ENCODE results near the gene MFAP3L.

The MFAP3L gene

DNA sequence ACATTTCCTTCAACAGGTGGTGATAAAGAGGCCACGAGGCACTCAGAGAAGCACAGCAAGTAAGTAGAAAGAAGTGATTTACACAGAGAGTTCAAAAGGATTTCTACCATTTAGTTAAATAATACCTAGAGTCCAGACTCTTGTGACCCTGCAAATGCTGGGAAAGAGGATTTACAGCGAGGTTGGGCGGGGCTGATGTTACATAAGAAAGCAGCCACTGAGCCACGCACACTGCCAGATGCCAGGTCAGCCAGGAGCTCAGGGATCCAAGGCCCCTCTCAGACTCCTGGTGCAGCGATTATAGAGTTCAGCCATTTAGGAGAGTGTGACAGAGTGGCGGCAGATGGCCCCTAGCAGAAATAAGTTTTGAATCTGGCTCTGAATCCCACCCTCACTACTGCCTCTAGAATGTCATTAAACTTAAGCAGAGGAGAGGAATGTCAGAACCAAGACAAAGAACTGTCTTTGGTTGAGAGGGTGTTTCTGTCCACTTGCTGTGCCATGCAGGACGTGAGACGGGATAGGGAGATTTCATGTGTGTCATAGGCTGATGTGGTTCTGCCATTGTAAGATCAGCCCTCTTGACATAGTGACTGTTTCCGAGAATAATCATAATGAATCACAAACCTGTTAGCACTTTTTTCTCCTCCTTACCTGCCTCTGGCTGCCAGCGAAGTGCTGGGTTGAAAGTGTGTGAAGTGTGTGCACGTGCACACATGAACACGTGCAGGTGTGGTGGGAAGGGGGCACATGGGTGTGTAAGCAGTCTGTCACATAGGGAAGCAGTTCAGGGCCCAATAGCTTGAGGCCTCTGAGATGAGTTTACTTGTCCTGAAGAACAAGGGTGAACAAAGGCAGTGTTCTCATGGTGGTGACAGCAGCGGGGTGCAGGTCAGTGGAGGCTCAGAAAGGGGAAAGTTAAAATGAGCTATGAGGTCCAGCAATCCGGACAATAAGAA lies 50.1 kb downstream of the MFAP3L start:
- H2BK12ac ChIP-seq (ENCODE audit: low read length) = no peak overlapping the region
- no peak overlapping the region for H3K9ac ChIP-seq (ENCODE audit: low read depth, low read length, poor library complexity)
- peak overlapping the region; percentile 18 for H2AFZ ChIP-seq (ENCODE audit: low read length)
- no peaks in the 10 kb centered on the region for H3K9me3 ChIP-seq (replicated peaks in 1 of 2; ENCODE audit: control insufficient read depth in 2 of 2, insufficient read depth in 1 of 2, low read depth in 1 of 2, low read length in 2 of 2)
- no peak overlapping the region for H3K4me3 ChIP-seq (ENCODE audit: low read length in 2 of 2)
- no peak overlapping the region for H3K18ac ChIP-seq (ENCODE audit: low read length)
- H3K36me3 ChIP-seq (replicated peaks in 1 of 2; ENCODE audit: control insufficient read depth in 2 of 2, insufficient read depth in 2 of 2, low read length in 2 of 2) = no peaks in the 10 kb centered on the region
- DNase-seq (ENCODE audit: low spot score) = no peak
- H3K4ac ChIP-seq (ENCODE audit: low read length) = no peak overlapping the region
- H2BK120ac ChIP-seq (ENCODE audit: low read depth, low read length) = no peak overlapping the region
- H4K91ac ChIP-seq (ENCODE audit: low read depth, low read length, poor library complexity) = no peak overlapping the region
- no peak overlapping the region for H4K8ac ChIP-seq (ENCODE audit: low read depth, low read length)
- no peak overlapping the region for H3K23ac ChIP-seq (ENCODE audit: low read depth, low read length, poor library complexity)
- H2BK15ac ChIP-seq (ENCODE audit: low read length) = no peak overlapping the region
- no peak overlapping the region for H2BK5ac ChIP-seq (ENCODE audit: low read length)
- no peaks in the 10 kb centered on the region for H3K79me1 ChIP-seq (ENCODE audit: low read depth, low read length)
- H3K14ac ChIP-seq (ENCODE audit: low read length) = no peak overlapping the region
- H3K27me3 ChIP-seq (ENCODE audit: control insufficient read depth in 3 of 3, insufficient read depth in 3 of 3, low read depth in 1 of 3, low read length in 3 of 3) = no peaks in the 10 kb centered on the region
- H3K4me1 ChIP-seq (ENCODE audit: control insufficient read depth in 2 of 2, insufficient read depth in 1 of 2, low read depth in 1 of 2, low read length in 2 of 2) = peaks cover 0 to 8% of the 10 kb centered on the region in 2 donors
- no CpG with 5 or more reads among the region's 14 CpGs for WGBS, 2 donors (ENCODE audit: extremely low coverage in 2 of 2, insufficient read length in 2 of 2, insufficient replicate concordance in 1 of 2)
- no peak overlapping the region for H3K27ac ChIP-seq (replicated peaks; ENCODE audit: low read length)
- H3K4me2 ChIP-seq (ENCODE audit: insufficient read depth, low read length, poor library complexity, severe bottlenecking) = no peak overlapping the region
- H2AK5ac ChIP-seq (ENCODE audit: low read depth, low read length) = no peak overlapping the region

DNA sequence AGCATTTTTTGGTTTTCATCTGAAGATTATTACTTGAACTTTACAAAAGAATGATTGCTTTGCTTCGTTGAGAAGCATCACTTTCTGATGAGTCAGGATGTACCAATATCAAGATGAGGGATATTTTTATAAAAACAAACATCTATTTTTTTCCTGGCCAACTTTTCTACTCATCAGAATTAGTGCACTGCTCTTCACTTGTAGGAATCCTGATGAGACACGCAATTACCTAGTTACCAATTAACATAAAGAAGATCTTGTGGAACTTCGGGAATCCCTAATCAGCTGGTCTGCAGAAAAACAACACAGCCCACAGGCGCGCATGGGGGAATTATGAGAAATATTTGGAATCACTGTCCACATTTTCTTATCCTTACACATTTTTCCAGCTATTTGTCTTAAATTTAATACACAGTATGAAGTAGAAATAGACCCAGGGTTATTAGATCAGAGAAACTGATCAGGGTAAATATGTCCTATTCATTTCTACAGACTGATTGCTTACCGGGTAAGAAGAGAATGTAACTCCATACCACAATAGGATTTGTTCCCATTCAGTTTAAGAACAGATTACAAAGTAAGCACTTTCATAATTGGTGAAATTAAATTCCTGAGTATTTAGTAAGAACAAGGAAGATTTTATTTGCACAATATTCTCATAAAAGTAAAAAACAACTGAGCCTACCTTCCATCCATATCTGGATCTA lies 50.9 kb downstream of the MFAP3L start:
- Histone ChIP-seq H2BK120ac (ENCODE audit: low read depth, low read length) (no peak overlapping the region), H3K18ac (ENCODE audit: low read length) (no peak overlapping the region)

GRCh38 chr4:169971456-169972015 lies 54.7 kb downstream of the MFAP3L start:
- DNase-seq (ENCODE audit: low spot score) = no peak
- Histone ChIP-seq H2BK12ac (ENCODE audit: low read length) (no peak overlapping the region), H3K4me3 (ENCODE audit: low read length in 2 of 2) (no peak overlapping the region), H3K4ac (ENCODE audit: low read length) (no peak overlapping the region), H2BK120ac (ENCODE audit: low read depth, low read length) (no peak overlapping the region), H4K91ac (ENCODE audit: low read depth, low read length, poor library complexity) (no peak overlapping the region), H2BK5ac (ENCODE audit: low read length) (no peak overlapping the region), H3K27me3 (ENCODE audit: control insufficient read depth in 3 of 3, insufficient read depth in 3 of 3, low read depth in 1 of 3, low read length in 3 of 3) (no peaks in the 10 kb centered on the region), H3K27ac (replicated peaks; ENCODE audit: low read length) (no peak overlapping the region), H3K14ac (ENCODE audit: low read length) (no peak overlapping the region), H2AFZ (ENCODE audit: low read length) (no peak overlapping the region), H3K18ac (ENCODE audit: low read length) (no peak overlapping the region), H3K4me1 (ENCODE audit: control insufficient read depth in 2 of 2, insufficient read depth in 1 of 2, low read depth in 1 of 2, low read length in 2 of 2) (peaks cover 0 to 4% of the 10 kb centered on the region in 2 donors), H2AK5ac (ENCODE audit: low read depth, low read length) (no peak overlapping the region), H3K79me1 (ENCODE audit: low read depth, low read length) (no peaks in the 10 kb centered on the region), H4K8ac (ENCODE audit: low read depth, low read length) (no peak overlapping the region), H3K4me2 (ENCODE audit: insufficient read depth, low read length, poor library complexity, severe bottlenecking) (no peak overlapping the region), H3K36me3 (replicated peaks in 1 of 2; ENCODE audit: control insufficient read depth in 2 of 2, insufficient read depth in 2 of 2, low read length in 2 of 2) (no peaks in the 10 kb centered on the region), H3K23ac (ENCODE audit: low read depth, low read length, poor library complexity) (no peak overlapping the region), H2BK15ac (ENCODE audit: low read length) (no peak overlapping the region), H3K9me3 (replicated peaks in 1 of 2; ENCODE audit: control insufficient read depth in 2 of 2, insufficient read depth in 1 of 2, low read depth in 1 of 2, low read length in 2 of 2) (no peaks in the 10 kb centered on the region), H3K9ac (ENCODE audit: low read depth, low read length, poor library complexity) (no peak overlapping the region)
- WGBS, 2 donors (ENCODE audit: extremely low coverage in 2 of 2, insufficient read length in 2 of 2, insufficient replicate concordance in 1 of 2) = no CpG with 5 or more reads among the region's 9 CpGs

More for the DNA sequence above, 50.9 kb downstream of the MFAP3L start:
- no peak overlapping the region for H2BK15ac ChIP-seq (ENCODE audit: low read length)
- peaks cover 0 to 8% of the 10 kb centered on the region in 2 donors for H3K4me1 ChIP-seq (ENCODE audit: control insufficient read depth in 2 of 2, insufficient read depth in 1 of 2, low read depth in 1 of 2, low read length in 2 of 2)
- no peak overlapping the region for H3K27ac ChIP-seq (replicated peaks; ENCODE audit: low read length)
- no peak overlapping the region for H4K8ac ChIP-seq (ENCODE audit: low read depth, low read length)
- no peaks in the 10 kb centered on the region for H3K36me3 ChIP-seq (replicated peaks in 1 of 2; ENCODE audit: control insufficient read depth in 2 of 2, insufficient read depth in 2 of 2, low read length in 2 of 2)
- H4K91ac ChIP-seq (ENCODE audit: low read depth, low read length, poor library complexity) = no peak overlapping the region
- H3K4ac ChIP-seq (ENCODE audit: low read length) = no peak overlapping the region
- no peaks in the 10 kb centered on the region for H3K9me3 ChIP-seq (replicated peaks in 1 of 2; ENCODE audit: control insufficient read depth in 2 of 2, insufficient read depth in 1 of 2, low read depth in 1 of 2, low read length in 2 of 2)
- no peak overlapping the region for H3K9ac ChIP-seq (ENCODE audit: low read depth, low read length, poor library complexity)
- no peak overlapping the region for H2BK12ac ChIP-seq (ENCODE audit: low read length)
- DNase-seq (ENCODE audit: low spot score) = no peak
- H2BK5ac ChIP-seq (ENCODE audit: low read length) = no peak overlapping the region
- no peak overlapping the region for H3K4me2 ChIP-seq (ENCODE audit: insufficient read depth, low read length, poor library complexity, severe bottlenecking)
- no peak overlapping the region for H2AK5ac ChIP-seq (ENCODE audit: low read depth, low read length)
- WGBS, 2 donors (ENCODE audit: extremely low coverage in 2 of 2, insufficient read length in 2 of 2, insufficient replicate concordance in 1 of 2) = no CpG with 5 or more reads among the region's 6 CpGs
- H3K4me3 ChIP-seq (ENCODE audit: low read length in 2 of 2) = no peak overlapping the region
- no peak overlapping the region for H3K23ac ChIP-seq (ENCODE audit: low read depth, low read length, poor library complexity)
- no peak overlapping the region for H2AFZ ChIP-seq (ENCODE audit: low read length)
- H3K14ac ChIP-seq (ENCODE audit: low read length) = no peak overlapping the region
- H3K27me3 ChIP-seq (ENCODE audit: control insufficient read depth in 3 of 3, insufficient read depth in 3 of 3, low read depth in 1 of 3, low read length in 3 of 3) = no peaks in the 10 kb centered on the region
- no peaks in the 10 kb centered on the region for H3K79me1 ChIP-seq (ENCODE audit: low read depth, low read length)

DNA sequence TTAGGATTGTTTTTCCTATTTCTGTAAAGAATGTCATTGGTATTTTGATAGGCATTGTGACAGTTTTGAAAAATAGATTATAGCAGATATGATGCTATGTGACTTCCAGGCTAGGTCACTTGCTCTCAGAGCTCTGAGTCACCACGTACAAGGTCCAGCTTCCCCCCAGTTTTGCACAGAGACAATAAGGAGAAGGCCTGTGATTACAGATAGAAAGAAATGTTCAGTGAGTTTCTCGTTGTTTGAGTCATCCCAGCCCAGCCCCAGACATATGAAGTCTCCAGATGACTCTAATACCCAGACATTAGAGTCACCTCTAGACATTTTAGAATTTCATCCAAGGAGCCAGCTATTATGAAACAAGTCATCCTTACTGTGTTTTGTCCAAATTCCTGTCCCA lies 57.2 kb downstream of the MFAP3L start:
- Histone ChIP-seq H3K4me3 (ENCODE audit: low read length in 2 of 2) (no peak overlapping the region), H4K91ac (ENCODE audit: low read depth, low read length, poor library complexity) (no peak overlapping the region), H4K8ac (ENCODE audit: low read depth, low read length) (no peak overlapping the region), H3K4ac (ENCODE audit: low read length) (no peak overlapping the region), H3K27me3 (ENCODE audit: control insufficient read depth in 3 of 3, insufficient read depth in 3 of 3, low read depth in 1 of 3, low read length in 3 of 3) (no peaks in the 10 kb centered on the region), H2AK5ac (ENCODE audit: low read depth, low read length) (no peak overlapping the region), H3K27ac (replicated peaks; ENCODE audit: low read length) (no peak overlapping the region), H3K18ac (ENCODE audit: low read length) (no peak overlapping the region), H2BK15ac (ENCODE audit: low read length) (no peak overlapping the region), H2BK12ac (ENCODE audit: low read length) (no peak overlapping the region), H3K9me3 (replicated peaks in 1 of 2; ENCODE audit: control insufficient read depth in 2 of 2, insufficient read depth in 1 of 2, low read depth in 1 of 2, low read length in 2 of 2) (no peaks in the 10 kb centered on the region), H3K36me3 (replicated peaks in 1 of 2; ENCODE audit: control insufficient read depth in 2 of 2, insufficient read depth in 2 of 2, low read length in 2 of 2) (no peaks in the 10 kb centered on the region), H3K4me2 (ENCODE audit: insufficient read depth, low read length, poor library complexity, severe bottlenecking) (no peak overlapping the region), H3K23ac (ENCODE audit: low read depth, low read length, poor library complexity) (no peak overlapping the region), H2BK120ac (ENCODE audit: low read depth, low read length) (no peak overlapping the region), H2BK5ac (ENCODE audit: low read length) (no peak overlapping the region), H3K79me1 (ENCODE audit: low read depth, low read length) (no peaks in the 10 kb centered on the region), H2AFZ (ENCODE audit: low read length) (no peak overlapping the region), H3K9ac (ENCODE audit: low read depth, low read length, poor library complexity) (no peak overlapping the region), H3K4me1 (ENCODE audit: control insufficient read depth in 2 of 2, insufficient read depth in 1 of 2, low read depth in 1 of 2, low read length in 2 of 2) (no peaks in the 10 kb centered on the region), H3K14ac (ENCODE audit: low read length) (no peak overlapping the region)
- no CpG with 5 or more reads among the region's 2 CpGs for WGBS, 2 donors (ENCODE audit: extremely low coverage in 2 of 2, insufficient read length in 2 of 2, insufficient replicate concordance in 1 of 2)
- no peak for DNase-seq (ENCODE audit: low spot score)
